Fibroblast of villous mesenchyme (primary cell): ENCODE results near the gene PYGB. TPM values are rescaled to one million over a fixed set of nuclear protein-coding genes. Genes with fewer than 3 reads are reported as not detected.
"Not testable (repeated sequence)": the region's sequence is repeated elsewhere in the genome, so short reads cannot be mapped to it uniquely, and the experiment has no call there.

Experiments used
- DNase-seq: peaks from one replicate; pipeline ENCODE4 v3.0.0-alpha.2; 2010; ENCODE audit warnings: low read depth
- H3K4me3 ChIP-seq: 2 replicates; pipeline ENCODE4 v1.5.1; 2011; ENCODE audit warnings: low read depth, mild to moderate bottlenecking, low read length
- CTCF ChIP-seq: IDR thresholded peaks from 2 replicates; pipeline ENCODE4 v1.5.1; 2012; ENCODE audit warnings: low read depth, mild to moderate bottlenecking, low read length; ENCODE audit not compliant: insufficient read depth
- total RNA-seq: library from RNA; depleted of rRNA; stranded (reverse); fragments of >200 nt; gene quantifications from 2 replicates; pipeline ENCODE4 v1.2.3, GENCODE V29; 2012

PYGB gene
- total RNA-seq, 1 donor = 110 TPM

GRCh38 chr20:25324412-25324811, 76.5 kb downstream of the PYGB start:
- DNase-seq = no peak
- H3K4me3 ChIP-seq = no peak overlapping the region
- no peak for TF ChIP-seq CTCF

- H3K4me3 ChIP-seq = no peak overlapping the region
- TF ChIP-seq CTCF = no peak
- no peak for DNase-seq
Measured at GRCh38 chr20:25325073-25325472, 77.2 kb downstream of the PYGB start.

GRCh38 chr20:25325997-25326396, 78.1 kb downstream of the PYGB start:
- DNase-seq = no peak
- TF ChIP-seq CTCF = no peak
- no peak overlapping the region for H3K4me3 ChIP-seq

GRCh38 chr20:25327521-25328235, 79.8 kb downstream of the PYGB start:
- no peak for DNase-seq
- H3K4me3 ChIP-seq = no peak overlapping the region
- no peak for TF ChIP-seq CTCF

- no peak for DNase-seq
- no peak overlapping the region for H3K4me3 ChIP-seq
- TF ChIP-seq CTCF = no peak
Measured at GRCh38 chr20:25328954-25329498, 81.1 kb downstream of the PYGB start.

- not testable (repeated sequence) for DNase-seq, H3K4me3 ChIP-seq
Measured at GRCh38 chr20:25334972-25335371, 87.1 kb downstream of the PYGB start.

- peak; percentile 53 for DNase-seq
- H3K4me3 ChIP-seq = no peak overlapping the region
- TF ChIP-seq CTCF = peak; percentile 60
Measured at GRCh38 chr20:25336561-25337422, 88.9 kb downstream of the PYGB start.
